Islet of Langerhans (tissue), 1 donor: Measurements from ENCODE around the gene GTF2F2.
"Not testable (repeated sequence)": the region's sequence is repeated elsewhere in the genome, so short reads cannot be mapped to it uniquely, and the experiment has no call there.

Experiments used
- FAIRE-seq: peaks from one replicate; lab custom pipeline; 2011; peaks lifted over from hg19 to GRCh38; lab: Jason Lieb, UNC

Gene GTF2F2

GRCh38 chr13:45180303-45180702 lies 60.0 kb downstream of the GTF2F2 start:
- FAIRE-seq: no peak

GRCh38 chr13:45180713-45181601 lies 60.6 kb downstream of the GTF2F2 start:
- no peak for FAIRE-seq

GRCh38 chr13:45184693-45185092 lies 64.4 kb downstream of the GTF2F2 start:
- FAIRE-seq: no peak

GRCh38 chr13:45185286-45185685 lies 65.0 kb downstream of the GTF2F2 start:
- no peak for FAIRE-seq

GRCh38 chr13:45189077-45189476 lies 68.8 kb downstream of the GTF2F2 start:
- not testable (repeated sequence) for FAIRE-seq

- FAIRE-seq: not testable (repeated sequence)
Observed at GRCh38 chr13:45189511-45189910, 69.2 kb downstream of the GTF2F2 start.

GRCh38 chr13:45191874-45192273 lies 71.6 kb downstream of the GTF2F2 start:
- FAIRE-seq: no peak

- peak; percentile 9 for FAIRE-seq
Observed at GRCh38 chr13:45194081-45194939, 74.0 kb downstream of the GTF2F2 start.

GRCh38 chr13:45195421-45195820 lies 75.1 kb downstream of the GTF2F2 start:
- no peak for FAIRE-seq

GRCh38 chr13:45196096-45196495 lies 75.8 kb downstream of the GTF2F2 start:
- FAIRE-seq: no peak

- FAIRE-seq: no peak
Observed at GRCh38 chr13:45196622-45197021, 76.3 kb downstream of the GTF2F2 start.

- FAIRE-seq: no peak
Observed at GRCh38 chr13:45198041-45198440, 77.7 kb downstream of the GTF2F2 start.

- FAIRE-seq: no peak
Observed at GRCh38 chr13:45198924-45199323, 78.6 kb downstream of the GTF2F2 start.

GRCh38 chr13:45199711-45200110 lies 79.4 kb downstream of the GTF2F2 start:
- no peak for FAIRE-seq

- FAIRE-seq: no peak
Observed at GRCh38 chr13:45200701-45201232, 80.5 kb downstream of the GTF2F2 start, which contains the start of gene KCTD4. Gene KCTD4, minus strand, starts transcription at chr13:45201045. Its CDS starts 6,478 bp downstream, at chr13:45194567.

GRCh38 chr13:45205124-45205523 lies 84.8 kb downstream of the GTF2F2 start:
- no peak for FAIRE-seq

- peak; percentile 91 for FAIRE-seq
Observed at GRCh38 chr13:45206340-45206739, 86.0 kb downstream of the GTF2F2 start.

- no peak for FAIRE-seq
Observed at GRCh38 chr13:45207319-45207718, 87.0 kb downstream of the GTF2F2 start.

- no peak for FAIRE-seq
Observed at GRCh38 chr13:45208132-45208531, 87.8 kb downstream of the GTF2F2 start.

GRCh38 chr13:45209229-45209628 lies 88.9 kb downstream of the GTF2F2 start:
- no peak for FAIRE-seq

GRCh38 chr13:45215392-45216077 lies 95.2 kb downstream of the GTF2F2 start:
- no peak for FAIRE-seq

- FAIRE-seq: no peak
Observed at GRCh38 chr13:45216193-45216592, 95.9 kb downstream of the GTF2F2 start.
